MM.1S (cell line): ENCODE measurements around the gene TCERG1L.

Experiments
- EZH2 ChIP-seq: fragments of 300-600 bp; sonication (generic); optimal IDR thresholded peaks from 2 replicates; pipeline ENCODE3; 2017; ENCODE audit warnings: low read depth, mild to moderate bottlenecking, antibody characterized with exemption, low read length, mixed read lengths
- EZH2phosphoT487 ChIP-seq: fragments of 300-600 bp; sonication (generic); IDR thresholded peaks from 2 replicates; pipeline ENCODE4 v1.6.1; 2018; ENCODE audit warnings: antibody characterized with exemption, low read length
- TF ChIP-seq, protein P1 (sequence below): fragments of 300-600 bp; sonication (generic); IDR thresholded peaks from 2 replicates; pipeline ENCODE4 v1.5.1; 2016; ENCODE audit warnings: antibody characterized with exemption, low read length, mixed read lengths

GRCh38 chr10:131059881-131060280 is 251.6 kb downstream of the TCERG1L start:
- TF ChIP-seq, protein P1, sequence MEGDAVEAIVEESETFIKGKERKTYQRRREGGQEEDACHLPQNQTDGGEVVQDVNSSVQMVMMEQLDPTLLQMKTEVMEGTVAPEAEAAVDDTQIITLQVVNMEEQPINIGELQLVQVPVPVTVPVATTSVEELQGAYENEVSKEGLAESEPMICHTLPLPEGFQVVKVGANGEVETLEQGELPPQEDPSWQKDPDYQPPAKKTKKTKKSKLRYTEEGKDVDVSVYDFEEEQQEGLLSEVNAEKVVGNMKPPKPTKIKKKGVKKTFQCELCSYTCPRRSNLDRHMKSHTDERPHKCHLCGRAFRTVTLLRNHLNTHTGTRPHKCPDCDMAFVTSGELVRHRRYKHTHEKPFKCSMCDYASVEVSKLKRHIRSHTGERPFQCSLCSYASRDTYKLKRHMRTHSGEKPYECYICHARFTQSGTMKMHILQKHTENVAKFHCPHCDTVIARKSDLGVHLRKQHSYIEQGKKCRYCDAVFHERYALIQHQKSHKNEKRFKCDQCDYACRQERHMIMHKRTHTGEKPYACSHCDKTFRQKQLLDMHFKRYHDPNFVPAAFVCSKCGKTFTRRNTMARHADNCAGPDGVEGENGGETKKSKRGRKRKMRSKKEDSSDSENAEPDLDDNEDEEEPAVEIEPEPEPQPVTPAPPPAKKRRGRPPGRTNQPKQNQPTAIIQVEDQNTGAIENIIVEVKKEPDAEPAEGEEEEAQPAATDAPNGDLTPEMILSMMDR, result no peak
- TF ChIP-seq EZH2 (no peak), EZH2phosphoT487 (no peak)
